OCI-LY7 (cell line): Measurements from ENCODE around the gene BRME1. TPM values are rescaled to one million over a fixed set of nuclear protein-coding genes. Genes with fewer than 3 reads are reported as not detected.

Experiments
- BruUV-seq: library from RNA; stranded (reverse); fragments of 400-500 nt; replicated peaks from 2 replicates; lab custom pipeline; 2021; lab: Mats Ljungman, UMichigan
- CTCF ChIA-PET: fragments of 300-600 bp; sonication (Branson Sonifier 250); formaldehyde crosslinking; loops from one replicate; lab custom pipeline; 2022; ENCODE audit warnings: antibody characterized with exemption; ENCODE audit not compliant: unreplicated experiment; lab: Charles Lee
- POLR2A ChIA-PET: fragments of 300-600 bp; sonication (Branson Sonifier 250); formaldehyde crosslinking; loops from one replicate; lab custom pipeline; 2022; ENCODE audit warnings: antibody characterized with exemption; lab: Charles Lee
- DNase-seq: peaks from one replicate; pipeline ENCODE4 v3.0.0-alpha.2; 2015; ENCODE audit warnings: low spot score
- H2AFZ ChIP-seq: fragments of 200-600 bp; sonication (generic), shearing (Covaris generic); 2 replicates; pipeline ENCODE4 v1.6.1; 2014; ENCODE audit warnings: mild to moderate bottlenecking, antibody characterized with exemption, low read length, moderate library complexity
- H3K27ac ChIP-seq: fragments of 200-600 bp; sonication (generic); 2 replicates; pipeline ENCODE4 v1.5.1; 2014; ENCODE audit warnings: mixed run types, low read depth, mild to moderate bottlenecking, moderate library complexity, low read length, inconsistent platforms; ENCODE audit not compliant: poor library complexity, severe bottlenecking
- H3K36me3 ChIP-seq: fragments of 200-600 bp; sonication (generic); 2 replicates; pipeline ENCODE4 v1.6.1; 2014; ENCODE audit warnings: mild to moderate bottlenecking, antibody characterized with exemption, low read length, moderate library complexity, mixed read lengths; ENCODE audit not compliant: insufficient read depth
- H3K4me1 ChIP-seq: fragments of 200-600 bp; sonication (generic); 2 replicates; pipeline ENCODE4 v1.5.1; 2014; ENCODE audit warnings: mild to moderate bottlenecking, low read length; ENCODE audit not compliant: insufficient read depth, poor library complexity, severe bottlenecking
- H3K4me2 ChIP-seq: fragments of 200-600 bp; sonication (generic); 2 replicates; pipeline ENCODE4 v1.6.1; 2014; ENCODE audit warnings: mild to moderate bottlenecking, low read length
- H3K4me3 ChIP-seq: fragments of 200-600 bp; sonication (generic); 2 replicates; pipeline ENCODE4 v1.5.1; 2014; ENCODE audit warnings: mild to moderate bottlenecking, low read depth, low read length; ENCODE audit not compliant: poor library complexity, severe bottlenecking
- H3K79me2 ChIP-seq: fragments of 200-600 bp; sonication (generic); 2 replicates; pipeline ENCODE4 v1.6.1; 2016; ENCODE audit warnings: low read depth, mild to moderate bottlenecking, low read length, moderate library complexity, mixed read lengths; ENCODE audit not compliant: insufficient read depth
- H3K9me2 ChIP-seq: fragments of 200-600 bp; sonication (generic); 2 replicates; pipeline ENCODE4 v1.6.1; 2016; ENCODE audit warnings: mild to moderate bottlenecking, low read length, mixed read lengths; ENCODE audit not compliant: insufficient read depth
- H3K9me3 ChIP-seq: fragments of 200-600 bp; sonication (generic); 2 replicates; pipeline ENCODE4 v1.6.1; 2014; ENCODE audit warnings: mild to moderate bottlenecking, mixed run types, low read length, mixed read lengths
- H4K20me1 ChIP-seq: fragments of 200-600 bp; sonication (generic); 2 replicates; pipeline ENCODE4 v1.6.1; 2014; ENCODE audit warnings: mild to moderate bottlenecking, antibody characterized with exemption, low read length, moderate library complexity, mixed read lengths; ENCODE audit not compliant: insufficient read depth
- EZH2phosphoT487 ChIP-seq: fragments of 200-600 bp; sonication (generic); IDR thresholded peaks from 2 replicates; pipeline ENCODE4 v1.6.1; 2018; ENCODE audit warnings: low read depth, borderline replicate concordance, mild to moderate bottlenecking, mixed run types, antibody characterized with exemption, low read length, moderate library complexity, mixed read lengths
- intact Hi-C: fragments of 100-400 bp; cut with micrococcal nuclease; formaldehyde crosslinking; loops from one replicate; pipeline ENCODE4 v1.10.0; 2022; ENCODE audit not compliant: unreplicated experiment
- total RNA-seq, 2 experiments: library from RNA; depleted of rRNA in 1 of 2; stranded (reverse); fragments of >200 nt in 1 of 2; shearing (Covaris generic) in 1 of 2; gene quantifications; 2 replicates each; pipeline ENCODE4 v1.2.3, GENCODE V29; 2014 to 2022
- TF ChIP-seq, protein P1 (sequence below): fragments of 200-600 bp; sonication (generic); conservative IDR thresholded peaks from 2 replicates; pipeline ENCODE4 v1.5.1; 2014; ENCODE audit warnings: mild to moderate bottlenecking, antibody characterized with exemption, low read length, moderate library complexity, mixed read lengths

BRME1 gene
- total RNA-seq, 2 experiments from 2014 or later: 2.5 to 7.2 TPM

DNA sequence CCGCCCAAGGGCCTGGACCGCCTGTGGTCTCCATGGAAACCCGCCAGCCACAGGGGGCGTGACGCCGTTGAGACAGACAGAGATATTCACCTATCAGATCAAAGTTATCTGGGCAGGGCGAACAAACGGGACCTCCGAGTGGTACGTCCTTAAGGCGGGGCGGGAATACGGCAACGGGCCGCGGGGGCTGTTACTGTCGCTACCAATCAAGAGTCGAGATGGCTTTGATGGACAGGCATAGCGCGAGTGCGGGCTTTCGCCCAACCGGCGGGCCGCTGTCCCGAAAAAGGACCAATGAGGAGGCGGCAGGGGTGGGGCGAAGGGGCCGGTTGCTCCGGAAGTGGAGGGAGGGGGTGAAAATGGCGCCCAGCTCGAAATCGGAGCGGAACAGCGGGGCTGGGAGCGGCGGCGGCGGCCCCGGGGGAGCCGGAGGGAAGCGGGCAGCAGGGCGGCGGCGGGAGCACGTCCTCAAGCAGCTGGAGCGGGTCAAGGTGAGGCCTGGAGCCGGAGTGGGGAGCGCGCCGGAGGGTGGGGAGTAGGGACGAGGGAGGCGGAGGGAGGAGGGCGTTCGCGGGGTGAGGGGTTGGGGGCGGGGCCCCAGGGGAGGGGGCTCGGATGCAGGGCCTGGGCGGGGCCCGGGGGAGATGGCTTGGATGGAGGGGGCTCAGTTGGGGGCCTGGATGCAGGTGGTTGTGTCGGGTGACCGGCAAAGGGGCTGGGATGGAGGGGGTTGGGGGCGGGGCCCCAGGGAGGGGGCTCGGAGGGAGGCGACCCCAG is 46.4 kb upstream of the BRME1 start, which contains the start of gene DCAF15:
Gene DCAF15 (plus strand): TSS at position 356 of the 777 bp plus-strand sequence. CDS start 4 bp downstream, at position 360.
- peak; percentile 100 for DNase-seq
- Histone ChIP-seq H3K9me2 (no peaks in the 10 kb centered on the region), H3K9me3 (no peaks in the 10 kb centered on the region), H3K4me1 (peaks cover 16% of the 10 kb centered on the region), H3K79me2 (peaks cover 16% of the 10 kb centered on the region), H2AFZ (peak within 1 kb of the TSS; percentile 83), H3K36me3 (peaks cover 33% of the 10 kb centered on the region), H3K4me3 (peak within 1 kb of the TSS; percentile 85), H4K20me1 (no peaks in the 10 kb centered on the region), H3K27ac (peak within 1 kb of the TSS; percentile 41), H3K4me2 (peak within 1 kb of the TSS; percentile 84)
- BruUV-seq: no TSS peak
- TF ChIP-seq, protein P1, sequence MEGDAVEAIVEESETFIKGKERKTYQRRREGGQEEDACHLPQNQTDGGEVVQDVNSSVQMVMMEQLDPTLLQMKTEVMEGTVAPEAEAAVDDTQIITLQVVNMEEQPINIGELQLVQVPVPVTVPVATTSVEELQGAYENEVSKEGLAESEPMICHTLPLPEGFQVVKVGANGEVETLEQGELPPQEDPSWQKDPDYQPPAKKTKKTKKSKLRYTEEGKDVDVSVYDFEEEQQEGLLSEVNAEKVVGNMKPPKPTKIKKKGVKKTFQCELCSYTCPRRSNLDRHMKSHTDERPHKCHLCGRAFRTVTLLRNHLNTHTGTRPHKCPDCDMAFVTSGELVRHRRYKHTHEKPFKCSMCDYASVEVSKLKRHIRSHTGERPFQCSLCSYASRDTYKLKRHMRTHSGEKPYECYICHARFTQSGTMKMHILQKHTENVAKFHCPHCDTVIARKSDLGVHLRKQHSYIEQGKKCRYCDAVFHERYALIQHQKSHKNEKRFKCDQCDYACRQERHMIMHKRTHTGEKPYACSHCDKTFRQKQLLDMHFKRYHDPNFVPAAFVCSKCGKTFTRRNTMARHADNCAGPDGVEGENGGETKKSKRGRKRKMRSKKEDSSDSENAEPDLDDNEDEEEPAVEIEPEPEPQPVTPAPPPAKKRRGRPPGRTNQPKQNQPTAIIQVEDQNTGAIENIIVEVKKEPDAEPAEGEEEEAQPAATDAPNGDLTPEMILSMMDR: no peak
- no peak for TF ChIP-seq EZH2phosphoT487
- intact Hi-C loops: loop anchor here (1.0 to 5.0 kb wide), 4 partner anchors 32 to 80 kb away; partner anchors contain the start of genes IL27RA and RFX1
- ChIA-PET POLR2A (interaction anchor here (0.5 to 1.7 kb wide), 5 partner anchors 34 to 537 kb away, joined by 3 to 6 read pairs (median 3); partner anchors contain the start of gene RFX1), CTCF (no interaction called here)

DNA sequence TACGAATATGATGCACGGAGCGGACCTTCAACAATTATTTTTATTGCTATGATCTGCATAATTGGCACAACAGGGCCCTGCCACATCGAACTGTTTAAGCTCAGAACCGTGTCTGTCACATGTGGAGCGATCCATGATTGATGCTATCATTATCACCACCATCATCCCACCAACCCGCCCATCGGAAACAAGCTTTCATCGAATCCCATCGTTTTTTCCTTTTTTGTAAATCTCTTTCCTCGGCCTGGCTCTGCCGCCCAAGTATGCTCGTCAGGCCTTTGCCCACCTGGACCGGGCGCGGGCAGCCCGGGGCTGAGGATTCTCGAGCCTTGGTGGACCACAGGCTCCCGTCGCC is 45.9 kb upstream of the BRME1 start:
- Histone ChIP-seq H3K36me3 (peaks cover 27% of the 10 kb centered on the region), H3K4me2 (peak overlapping the region; percentile 84), H4K20me1 (no peaks in the 10 kb centered on the region), H3K27ac (no peak overlapping the region), H3K79me2 (peaks cover 16% of the 10 kb centered on the region), H3K9me3 (no peaks in the 10 kb centered on the region), H3K4me3 (peak overlapping the region; percentile 85), H2AFZ (peak overlapping the region; percentile 83), H3K4me1 (peaks cover 16% of the 10 kb centered on the region), H3K9me2 (no peaks in the 10 kb centered on the region)
- ChIA-PET CTCF (no interaction called here), POLR2A (interaction anchor here (0.5 to 1.7 kb wide), 4 partner anchors 35 to 538 kb away, joined by 3 to 6 read pairs (median 4); no protein-coding TSS in a partner anchor)
- intact Hi-C loops: loop anchor here (1.0 to 5.0 kb wide), 4 partner anchors 33 to 81 kb away; partner anchors contain the start of genes IL27RA and RFX1
- no TSS peak for BruUV-seq
- peak; percentile 17 for DNase-seq
- TF ChIP-seq, protein P1: no peak
- no peak for TF ChIP-seq EZH2phosphoT487
